SK-N-SH treated with all-trans-retinoic acid at 6 μM for 48 hours (cell line): ENCODE measurements around the gene BSPRY.

Experiments used
- ATAC-seq: fragments of 200-7000 bp; cut with Tn5 transposase; 3 replicates; pipeline ENCODE4 v1.9.1; 2020; ENCODE audit warnings: mild to moderate bottlenecking, moderate library complexity
- BACH2 ChIP-seq: fragments of 250-450 bp; sonication (Bioruptor Pico); IDR thresholded peaks from 2 replicates; pipeline ENCODE4 v1.9.0; 2021; ENCODE audit warnings: mild to moderate bottlenecking, borderline replicate concordance
- ESRRG ChIP-seq: fragments of 250-450 bp; sonication (Bioruptor Pico); IDR thresholded peaks from 2 replicates; pipeline ENCODE4 v1.6.1; 2021; ENCODE audit warnings: mild to moderate bottlenecking
- ISL1 ChIP-seq: fragments of 250-450 bp; sonication (Bioruptor Pico); IDR thresholded peaks from 2 replicates; pipeline ENCODE4 v2.1.2; 2022; ENCODE audit warnings: mild to moderate bottlenecking, moderate library complexity
- OSR1 ChIP-seq: fragments of 250-450 bp; sonication (Bioruptor Pico); IDR thresholded peaks from 2 replicates; pipeline ENCODE4 v1.8.0; 2022; ENCODE audit warnings: moderate library complexity, mild to moderate bottlenecking, inconsistent platforms
- PPARA ChIP-seq: fragments of 250-450 bp; sonication (Bioruptor Pico); IDR thresholded peaks from 2 replicates; pipeline ENCODE4 v1.5.0; 2020; ENCODE audit warnings: mild to moderate bottlenecking, borderline replicate concordance
- RARB ChIP-seq: fragments of 250-450 bp; sonication (Bioruptor Pico); IDR thresholded peaks from 2 replicates; pipeline ENCODE4 v1.8.0; 2021; ENCODE audit warnings: mild to moderate bottlenecking, moderate library complexity
- TCF4 ChIP-seq: fragments of 250-450 bp; sonication (Bioruptor Pico); IDR thresholded peaks from 2 replicates; pipeline ENCODE4 v1.8.0; 2021; ENCODE audit warnings: mild to moderate bottlenecking, moderate library complexity, borderline replicate concordance
- TOX ChIP-seq: fragments of 250-450 bp; sonication (Bioruptor Pico); IDR thresholded peaks from 2 replicates; pipeline ENCODE4 v1.8.0; 2021; ENCODE audit warnings: mild to moderate bottlenecking, moderate library complexity, borderline replicate concordance
- ZC3H10 ChIP-seq: fragments of 250-450 bp; sonication (Bioruptor Pico); IDR thresholded peaks from 2 replicates; pipeline ENCODE4 v1.5.1; 2021; ENCODE audit warnings: mild to moderate bottlenecking, moderate library complexity
- ZFP3 ChIP-seq: fragments of 250-450 bp; sonication (Bioruptor Pico); IDR thresholded peaks from 2 replicates; pipeline ENCODE4 v1.5.0; 2020; ENCODE audit warnings: mild to moderate bottlenecking, moderate library complexity
- ZFP30 ChIP-seq: fragments of 450-650 bp; formaldehyde crosslinking; IDR thresholded peaks from 2 replicates; pipeline ENCODE4 v1.5.0; 2022; ENCODE audit warnings: mild to moderate bottlenecking, moderate library complexity
- ZNF70 ChIP-seq: fragments of 450-650 bp; formaldehyde crosslinking; IDR thresholded peaks from 2 replicates; pipeline ENCODE4 v1.5.0; 2020; ENCODE audit warnings: mild to moderate bottlenecking, moderate library complexity
- TF ChIP-seq, protein P1 (sequence below): fragments of 250-450 bp; sonication (Bioruptor Pico); IDR thresholded peaks from 2 replicates; pipeline ENCODE4 v1.5.0; 2020; ENCODE audit warnings: mild to moderate bottlenecking, moderate library complexity
- TF ChIP-seq, protein P2 (sequence below): fragments of 250-450 bp; sonication (Bioruptor Pico); IDR thresholded peaks from 2 replicates; pipeline ENCODE4 v1.5.1; 2020; ENCODE audit warnings: low read depth, mild to moderate bottlenecking, moderate library complexity
- TF ChIP-seq, protein P3 (sequence below): fragments of 250-450 bp; sonication (Bioruptor Pico); IDR thresholded peaks from 2 replicates; pipeline ENCODE4 v1.8.0; 2020; ENCODE audit warnings: mild to moderate bottlenecking, moderate library complexity, borderline replicate concordance
- TF ChIP-seq, protein P4 (sequence below): fragments of 250-450 bp; sonication (Bioruptor Pico); IDR thresholded peaks from 2 replicates; pipeline ENCODE4 v1.5.1; 2021; ENCODE audit warnings: mild to moderate bottlenecking, moderate library complexity

The BSPRY gene

DNA sequence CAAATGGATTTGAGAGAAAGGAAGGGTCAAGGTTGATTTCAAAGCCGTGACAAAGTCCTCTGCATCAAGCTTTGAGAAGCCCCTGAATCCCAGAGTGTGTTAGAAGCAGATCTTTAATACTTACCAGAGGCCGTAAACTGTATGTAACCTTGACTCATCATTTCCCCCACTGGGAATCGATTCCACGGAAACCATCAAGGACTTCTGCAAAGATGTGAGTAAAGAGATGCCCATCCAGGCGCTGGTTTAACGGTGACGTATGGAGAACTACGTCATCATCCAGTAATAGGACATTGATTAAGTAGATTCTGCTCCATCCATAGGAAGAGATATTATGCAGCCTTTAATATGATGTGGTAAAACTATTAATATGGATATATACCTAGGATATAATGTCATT lies 47.8 kb upstream of the BSPRY start:
- TF ChIP-seq PPARA (no peak), BACH2 (CRISPR knock-in tag) (no peak)
- TF ChIP-seq, protein P1, sequence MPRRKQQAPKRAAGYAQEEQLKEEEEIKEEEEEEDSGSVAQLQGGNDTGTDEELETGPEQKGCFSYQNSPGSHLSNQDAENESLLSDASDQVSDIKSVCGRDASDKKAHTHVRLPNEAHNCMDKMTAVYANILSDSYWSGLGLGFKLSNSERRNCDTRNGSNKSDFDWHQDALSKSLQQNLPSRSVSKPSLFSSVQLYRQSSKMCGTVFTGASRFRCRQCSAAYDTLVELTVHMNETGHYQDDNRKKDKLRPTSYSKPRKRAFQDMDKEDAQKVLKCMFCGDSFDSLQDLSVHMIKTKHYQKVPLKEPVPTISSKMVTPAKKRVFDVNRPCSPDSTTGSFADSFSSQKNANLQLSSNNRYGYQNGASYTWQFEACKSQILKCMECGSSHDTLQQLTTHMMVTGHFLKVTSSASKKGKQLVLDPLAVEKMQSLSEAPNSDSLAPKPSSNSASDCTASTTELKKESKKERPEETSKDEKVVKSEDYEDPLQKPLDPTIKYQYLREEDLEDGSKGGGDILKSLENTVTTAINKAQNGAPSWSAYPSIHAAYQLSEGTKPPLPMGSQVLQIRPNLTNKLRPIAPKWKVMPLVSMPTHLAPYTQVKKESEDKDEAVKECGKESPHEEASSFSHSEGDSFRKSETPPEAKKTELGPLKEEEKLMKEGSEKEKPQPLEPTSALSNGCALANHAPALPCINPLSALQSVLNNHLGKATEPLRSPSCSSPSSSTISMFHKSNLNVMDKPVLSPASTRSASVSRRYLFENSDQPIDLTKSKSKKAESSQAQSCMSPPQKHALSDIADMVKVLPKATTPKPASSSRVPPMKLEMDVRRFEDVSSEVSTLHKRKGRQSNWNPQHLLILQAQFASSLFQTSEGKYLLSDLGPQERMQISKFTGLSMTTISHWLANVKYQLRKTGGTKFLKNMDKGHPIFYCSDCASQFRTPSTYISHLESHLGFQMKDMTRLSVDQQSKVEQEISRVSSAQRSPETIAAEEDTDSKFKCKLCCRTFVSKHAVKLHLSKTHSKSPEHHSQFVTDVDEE: no peak
- TF ChIP-seq, all 23 proteins: peak for 0
- ATAC-seq: no peak

DNA sequence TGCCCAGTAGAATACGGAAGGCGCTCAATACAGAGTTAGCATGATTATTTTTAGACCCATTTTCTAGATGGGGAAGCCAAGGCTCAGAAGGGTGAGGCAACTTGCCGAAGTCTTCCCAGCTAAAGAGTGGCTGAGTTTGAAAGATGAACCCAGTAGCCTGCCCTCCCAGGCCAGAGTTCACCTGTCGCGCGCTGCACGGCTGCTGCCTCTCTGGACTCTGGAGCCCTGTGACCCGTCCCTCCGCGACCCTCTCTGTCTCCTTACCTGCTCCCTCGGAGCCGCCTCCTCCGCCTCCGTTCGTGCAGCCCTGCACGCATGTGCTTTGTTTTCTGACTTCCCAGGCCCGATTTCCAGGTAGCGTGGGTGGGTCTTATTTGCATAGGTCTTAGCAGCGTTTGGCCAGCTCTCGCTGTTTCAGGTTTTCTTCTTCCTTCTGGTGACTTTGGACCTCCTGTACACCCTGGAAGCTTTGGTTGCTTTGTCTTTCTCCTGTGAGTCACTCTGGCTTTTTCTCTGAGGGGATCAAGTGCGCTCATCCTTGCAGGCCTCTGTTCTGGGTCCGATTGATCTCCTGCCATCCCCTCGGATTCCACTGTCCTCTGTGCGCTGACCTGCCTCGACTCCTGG lies 46.4 kb upstream of the BSPRY start, which contains the start of gene RNF183:
TSS of gene RNF183 (minus strand) at position 585 of the 627 bp plus-strand sequence. CDS start 5,192 bp downstream, outside the sequence.
- ATAC-seq: no peak
- TF ChIP-seq, protein P2, sequence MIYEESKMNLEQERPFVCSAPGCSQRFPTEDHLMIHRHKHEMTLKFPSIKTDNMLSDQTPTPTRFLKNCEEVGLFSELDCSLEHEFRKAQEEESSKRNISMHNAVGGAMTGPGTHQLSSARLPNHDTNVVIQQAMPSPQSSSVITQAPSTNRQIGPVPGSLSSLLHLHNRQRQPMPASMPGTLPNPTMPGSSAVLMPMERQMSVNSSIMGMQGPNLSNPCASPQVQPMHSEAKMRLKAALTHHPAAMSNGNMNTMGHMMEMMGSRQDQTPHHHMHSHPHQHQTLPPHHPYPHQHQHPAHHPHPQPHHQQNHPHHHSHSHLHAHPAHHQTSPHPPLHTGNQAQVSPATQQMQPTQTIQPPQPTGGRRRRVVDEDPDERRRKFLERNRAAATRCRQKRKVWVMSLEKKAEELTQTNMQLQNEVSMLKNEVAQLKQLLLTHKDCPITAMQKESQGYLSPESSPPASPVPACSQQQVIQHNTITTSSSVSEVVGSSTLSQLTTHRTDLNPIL: no peak
- TF ChIP-seq TOX (CRISPR knock-in tag) (no peak), ZFP30 (CRISPR knock-in tag) (no peak), OSR1 (no peak), ZFP3 (CRISPR knock-in tag) (no peak), ISL1 (CRISPR knock-in tag) (no peak), ESRRG (CRISPR knock-in tag) (no peak)
- TF ChIP-seq, protein P1: no peak
- TF ChIP-seq, protein P3, sequence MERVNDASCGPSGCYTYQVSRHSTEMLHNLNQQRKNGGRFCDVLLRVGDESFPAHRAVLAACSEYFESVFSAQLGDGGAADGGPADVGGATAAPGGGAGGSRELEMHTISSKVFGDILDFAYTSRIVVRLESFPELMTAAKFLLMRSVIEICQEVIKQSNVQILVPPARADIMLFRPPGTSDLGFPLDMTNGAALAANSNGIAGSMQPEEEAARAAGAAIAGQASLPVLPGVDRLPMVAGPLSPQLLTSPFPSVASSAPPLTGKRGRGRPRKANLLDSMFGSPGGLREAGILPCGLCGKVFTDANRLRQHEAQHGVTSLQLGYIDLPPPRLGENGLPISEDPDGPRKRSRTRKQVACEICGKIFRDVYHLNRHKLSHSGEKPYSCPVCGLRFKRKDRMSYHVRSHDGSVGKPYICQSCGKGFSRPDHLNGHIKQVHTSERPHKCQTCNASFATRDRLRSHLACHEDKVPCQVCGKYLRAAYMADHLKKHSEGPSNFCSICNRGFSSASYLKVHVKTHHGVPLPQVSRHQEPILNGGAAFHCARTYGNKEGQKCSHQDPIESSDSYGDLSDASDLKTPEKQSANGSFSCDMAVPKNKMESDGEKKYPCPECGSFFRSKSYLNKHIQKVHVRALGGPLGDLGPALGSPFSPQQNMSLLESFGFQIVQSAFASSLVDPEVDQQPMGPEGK (CRISPR knock-in tag): no peak

DNA sequence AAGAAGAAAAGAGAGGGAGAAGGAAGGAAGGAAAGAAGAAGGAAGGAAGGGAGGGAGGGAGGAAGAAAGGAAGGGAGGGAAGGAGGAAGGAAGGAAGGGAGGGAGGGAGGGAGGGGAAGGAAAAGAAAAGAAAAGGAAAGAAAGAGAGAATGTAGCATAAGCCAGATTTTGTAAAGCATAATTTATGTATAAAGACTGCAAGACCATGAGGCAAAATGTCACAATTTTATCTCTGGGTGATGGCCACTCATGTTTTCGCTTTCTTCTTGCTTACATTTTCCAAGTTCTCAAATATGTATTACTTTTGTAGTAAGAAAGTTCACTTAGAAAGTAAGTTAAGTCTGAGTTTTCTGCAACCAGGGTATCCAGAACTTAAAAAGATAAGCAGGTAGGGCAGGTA lies 42.8 kb upstream of the BSPRY start:
- ATAC-seq: no peak
- TF ChIP-seq TCF4: no peak
- no peak for TF ChIP-seq RARB (CRISPR knock-in tag)
- TF ChIP-seq, protein P4, sequence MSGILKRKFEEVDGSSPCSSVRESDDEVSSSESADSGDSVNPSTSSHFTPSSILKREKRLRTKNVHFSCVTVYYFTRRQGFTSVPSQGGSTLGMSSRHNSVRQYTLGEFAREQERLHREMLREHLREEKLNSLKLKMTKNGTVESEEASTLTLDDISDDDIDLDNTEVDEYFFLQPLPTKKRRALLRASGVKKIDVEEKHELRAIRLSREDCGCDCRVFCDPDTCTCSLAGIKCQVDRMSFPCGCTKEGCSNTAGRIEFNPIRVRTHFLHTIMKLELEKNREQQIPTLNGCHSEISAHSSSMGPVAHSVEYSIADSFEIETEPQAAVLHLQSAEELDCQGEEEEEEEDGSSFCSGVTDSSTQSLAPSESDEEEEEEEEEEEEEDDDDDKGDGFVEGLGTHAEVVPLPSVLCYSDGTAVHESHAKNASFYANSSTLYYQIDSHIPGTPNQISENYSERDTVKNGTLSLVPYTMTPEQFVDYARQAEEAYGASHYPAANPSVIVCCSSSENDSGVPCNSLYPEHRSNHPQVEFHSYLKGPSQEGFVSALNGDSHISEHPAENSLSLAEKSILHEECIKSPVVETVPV (CRISPR knock-in tag): no peak
- TF ChIP-seq OSR1: no peak
- TF ChIP-seq, all 23 proteins: peak for 0

DNA sequence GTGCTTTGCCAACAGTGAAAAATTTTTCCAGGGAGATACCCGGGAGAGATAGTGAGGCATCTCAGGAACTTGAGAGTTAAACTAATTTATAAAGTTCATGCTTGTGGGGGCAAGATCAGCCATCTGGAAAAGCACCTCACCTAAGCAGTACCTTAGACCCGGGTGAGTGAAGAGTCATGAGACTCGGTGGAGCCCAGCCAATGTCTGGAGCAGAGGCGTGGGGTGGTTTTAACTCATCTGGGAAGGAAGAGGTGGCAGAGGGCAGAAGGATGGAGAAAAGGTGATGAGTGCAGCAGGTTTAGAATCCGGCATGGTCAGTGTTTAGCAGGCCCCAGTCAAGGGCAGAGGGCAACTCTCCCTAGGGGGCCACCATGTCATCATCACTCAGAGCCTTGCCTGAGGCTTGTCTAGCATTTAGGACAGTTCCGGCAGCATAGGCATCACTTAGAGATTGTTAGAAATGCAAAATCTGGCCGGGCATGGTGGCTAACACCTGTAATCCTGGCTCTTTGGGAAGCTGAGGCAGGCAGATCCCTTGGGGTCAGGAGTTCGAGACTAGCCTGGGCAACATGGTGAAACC lies 41.9 kb upstream of the BSPRY start:
- ATAC-seq: no peak
- TF ChIP-seq ZNF70 (no peak), ESRRG (CRISPR knock-in tag) (no peak), ZC3H10 (CRISPR knock-in tag) (no peak)
